Skin of body (tissue), 2 donors: ENCODE data around the gene SPINT2. TPM values are rescaled to one million over a fixed set of nuclear protein-coding genes. Genes with fewer than 3 reads are reported as not detected.
"Not testable (repeated sequence)": the region's sequence is repeated elsewhere in the genome, so short reads cannot be mapped to it uniquely, and the experiment has no call there.

Experiments used
- DNase-seq: peaks from one replicate; lab custom pipeline; 2025; lab: John Stamatoyannopoulos, UW
- total RNA-seq: library from RNA; depleted of rRNA; stranded (reverse); fragments of >200 nt; gene quantifications from one replicate; pipeline ENCODE4 v1.2.3, GENCODE V29; 2014

The SPINT2 gene
- total RNA-seq, 1 donor from 2014 or later, result 78.6 TPM

DNA sequence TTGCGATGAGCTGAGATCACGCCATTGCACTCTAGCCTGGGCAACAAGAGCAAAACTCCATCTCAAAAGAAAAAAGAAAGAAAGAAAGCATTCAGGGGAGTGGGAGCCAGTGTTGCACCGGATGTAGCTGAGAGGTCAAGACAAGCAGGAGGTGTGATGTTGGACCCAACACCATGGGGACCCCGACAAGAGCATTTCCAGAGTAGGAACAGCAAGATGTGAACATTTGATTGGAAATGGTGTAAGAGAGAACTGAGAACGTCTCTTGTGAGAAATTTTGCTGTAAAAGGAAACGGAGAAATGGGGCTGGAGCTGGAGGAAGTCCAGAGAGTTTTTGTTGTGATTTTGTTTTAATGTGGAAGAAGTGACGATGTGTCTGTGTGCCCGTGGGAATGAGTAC, 24.6 kb upstream of the SPINT2 start:
- DNase-seq, result no peak

- DNase-seq, result no peak
These were observed 21.1 kb upstream of the SPINT2 start for GRCh38 chr19:38243279-38243673.

DNA sequence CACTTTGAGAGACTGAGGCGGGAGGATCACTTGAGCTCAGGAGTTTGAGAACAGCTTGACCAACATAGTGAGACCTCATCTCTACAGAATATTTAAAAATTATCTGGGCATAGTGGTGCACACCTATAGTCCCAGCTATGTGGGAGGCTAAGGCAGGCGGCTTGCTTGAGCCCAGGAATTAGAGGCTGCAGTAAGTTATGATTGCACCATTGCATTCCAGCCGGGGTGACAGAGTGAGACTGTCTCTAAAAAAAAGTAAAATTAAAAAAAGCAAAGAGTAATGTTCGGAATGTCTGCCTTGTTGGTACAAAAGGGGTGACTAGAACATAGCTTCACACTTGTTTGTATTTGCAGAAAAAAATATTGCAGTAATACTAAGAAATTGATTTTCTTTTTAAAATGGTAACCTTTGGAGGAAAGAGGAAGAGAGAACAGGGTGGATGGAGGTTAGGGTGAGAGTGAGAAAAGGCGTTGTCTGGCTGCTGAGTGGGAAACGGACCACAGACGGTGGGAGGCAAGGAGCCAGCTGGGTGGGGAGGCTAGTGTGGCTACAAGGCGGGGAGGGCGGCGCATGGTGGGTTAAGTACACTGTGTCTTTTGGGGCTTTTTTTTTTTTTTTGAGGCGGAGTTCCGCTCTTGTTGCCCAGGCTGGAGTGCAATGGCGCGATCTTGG, 18.4 kb upstream of the SPINT2 start:
- no peak for DNase-seq

- no peak for DNase-seq
These were observed 17.2 kb upstream of the SPINT2 start for GRCh38 chr19:38247126-38247525.

DNA sequence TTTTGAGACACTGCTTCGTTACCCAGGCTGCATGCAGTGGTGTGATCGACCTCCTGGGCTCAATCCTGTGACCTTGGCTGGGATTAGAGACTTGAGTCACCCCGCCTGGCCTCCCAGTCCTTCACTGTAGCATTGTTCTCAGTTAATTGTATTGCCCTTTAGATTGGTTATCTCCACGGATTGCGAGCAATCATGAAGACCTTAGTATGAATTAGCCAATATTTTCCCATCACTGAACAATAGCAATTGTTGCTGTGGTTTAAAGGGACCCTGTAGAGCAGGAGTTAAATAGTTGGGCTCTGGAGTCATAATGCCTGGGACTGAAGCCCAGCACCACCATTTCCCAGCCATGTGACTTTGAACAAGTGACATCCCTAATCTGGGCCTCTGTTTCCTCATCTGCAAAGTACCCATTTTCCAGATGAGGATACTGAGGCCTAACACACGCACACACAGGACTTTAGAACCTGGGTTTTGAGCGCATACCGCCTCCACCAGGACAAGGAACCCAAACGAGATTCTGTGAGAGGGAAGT, 16.6 kb upstream of the SPINT2 start:
- no peak for DNase-seq

GRCh38 chr19:38248421-38248820, 16.0 kb upstream of the SPINT2 start:
- no peak for DNase-seq

DNA sequence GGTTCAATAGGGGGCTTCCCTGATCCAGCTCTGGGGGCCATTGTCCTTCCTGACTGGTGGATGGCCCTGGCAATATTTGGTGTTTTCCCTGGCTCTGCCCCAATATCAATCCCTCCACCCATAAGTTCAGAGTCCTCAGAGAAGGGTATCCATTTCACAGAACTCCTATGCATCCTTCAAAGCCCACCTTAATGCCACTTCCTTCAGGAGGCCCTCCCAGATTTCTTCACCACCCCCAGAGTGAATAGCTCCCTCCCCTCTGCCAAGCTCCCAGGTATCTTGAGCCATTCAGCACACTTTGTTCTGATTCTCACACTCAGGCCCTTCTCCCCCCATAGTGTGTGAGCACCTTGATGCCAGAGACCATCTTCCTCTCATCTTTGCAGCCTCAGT, 13.9 kb upstream of the SPINT2 start:
- no peak for DNase-seq

- peak; percentile 53 for DNase-seq
These were observed 13.4 kb upstream of the SPINT2 start for GRCh38 chr19:38250821-38251563.

- peak; percentile 81 for DNase-seq
These were observed 12.8 kb upstream of the SPINT2 start for GRCh38 chr19:38251564-38252051.

DNA sequence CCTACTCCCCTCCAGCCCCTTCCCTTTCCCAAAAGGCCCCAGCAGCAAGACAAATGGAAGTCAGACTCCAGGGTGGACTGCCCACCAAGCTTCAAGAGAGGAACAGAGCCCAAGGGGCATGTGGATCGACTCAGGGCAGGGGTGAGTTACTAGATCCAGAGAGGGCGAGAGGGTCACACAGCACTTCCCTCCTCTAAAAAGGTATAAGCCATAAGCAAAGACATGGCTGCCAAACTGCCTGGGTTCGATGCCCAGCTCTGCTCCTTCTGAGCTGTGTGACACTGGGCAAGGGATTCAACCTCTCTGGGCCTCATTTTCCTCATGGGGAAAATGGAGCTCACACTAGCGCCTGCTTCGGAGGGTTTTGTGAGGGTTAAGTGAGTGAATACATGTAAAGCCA, 12.0 kb upstream of the SPINT2 start:
- no peak for DNase-seq

GRCh38 chr19:38252941-38253691, 11.3 kb upstream of the SPINT2 start:
- DNase-seq, result no peak

GRCh38 chr19:38253788-38254187, 10.6 kb upstream of the SPINT2 start:
- no peak for DNase-seq

DNA sequence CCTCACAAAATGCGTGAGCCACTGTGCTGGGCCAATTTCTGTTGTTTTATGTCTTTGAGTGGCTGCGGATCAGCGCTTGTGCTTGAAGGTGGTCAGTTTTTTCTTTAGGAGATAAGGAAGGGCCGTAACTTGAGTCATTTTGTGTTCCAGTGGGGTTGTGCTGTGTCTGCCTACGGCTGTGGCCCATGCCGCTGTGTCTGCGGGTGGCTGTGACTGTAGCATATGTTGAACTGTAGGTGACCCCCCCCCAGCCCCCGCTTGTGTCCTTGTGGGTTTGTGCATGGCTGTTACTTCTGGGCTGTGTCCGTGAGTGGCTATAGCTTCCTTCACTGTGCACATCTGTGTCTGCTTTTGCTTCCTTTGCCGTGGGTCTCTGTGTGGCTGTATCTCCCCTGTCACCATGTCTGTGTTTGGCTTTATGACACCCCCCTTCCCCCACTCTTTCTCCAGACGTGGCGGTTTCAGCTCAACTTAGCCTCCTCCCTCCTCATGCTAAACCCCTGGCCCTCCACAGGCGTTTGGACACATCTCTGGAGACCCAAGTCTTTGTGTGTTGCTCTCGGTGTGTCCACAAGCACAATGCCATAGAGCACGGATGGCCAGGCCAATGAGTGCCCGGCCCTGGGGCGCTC, 8.9 kb upstream of the SPINT2 start:
- no peak for DNase-seq

DNA sequence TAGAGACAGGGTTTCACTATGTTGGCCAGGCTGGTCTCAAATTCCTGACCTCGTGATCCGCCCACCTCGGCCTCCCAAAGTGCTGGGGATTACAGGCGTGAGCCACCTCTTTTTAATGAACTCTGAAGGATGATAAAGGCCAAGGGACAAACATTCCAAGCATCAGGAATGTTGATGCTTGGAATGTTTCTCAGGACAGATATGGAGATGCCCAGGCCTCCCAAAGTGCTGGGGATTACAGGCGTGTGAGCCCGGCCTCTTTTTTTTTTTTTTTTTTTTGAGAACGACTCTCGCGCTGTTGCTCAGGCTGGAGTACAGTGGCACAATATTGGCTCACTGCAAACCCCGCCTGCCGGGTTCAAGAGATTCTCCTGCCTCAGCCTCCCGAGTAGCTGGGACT, 2.4 kb upstream of the SPINT2 start:
- DNase-seq, result not testable (repeated sequence)

DNA sequence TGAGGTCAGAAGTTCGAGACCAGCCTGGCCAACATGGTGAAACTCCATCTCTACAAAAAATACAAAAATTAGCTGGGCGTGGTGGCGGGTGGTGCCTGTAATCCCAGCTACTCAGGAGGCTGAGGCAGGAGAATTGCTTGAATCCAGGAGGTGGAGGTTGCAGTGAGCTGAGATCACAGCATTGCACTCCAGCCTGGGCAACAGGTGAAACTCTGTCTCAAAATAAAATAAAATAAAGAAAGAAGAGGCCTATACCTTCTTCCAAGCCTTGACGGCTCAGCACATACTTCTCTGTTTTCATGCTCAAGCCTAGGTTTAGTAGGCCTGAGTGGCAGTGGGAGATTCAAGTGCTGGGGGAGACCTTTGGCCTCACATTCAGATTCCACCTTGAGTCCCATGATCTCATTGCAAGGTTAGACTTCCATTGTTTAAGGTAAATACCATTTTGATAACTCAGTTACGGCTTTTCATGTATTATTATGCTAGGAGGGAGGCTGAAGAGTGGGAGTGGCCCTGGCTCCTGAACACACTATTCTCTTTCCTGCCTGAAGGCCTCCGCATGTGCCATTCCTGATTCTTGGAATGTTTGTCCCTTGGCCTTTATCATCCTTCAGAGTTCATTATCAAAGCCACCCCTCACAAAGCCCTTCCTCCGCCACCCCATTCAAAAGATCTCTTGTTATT, 1.6 kb upstream of the SPINT2 start:
- DNase-seq, result no peak

DNA sequence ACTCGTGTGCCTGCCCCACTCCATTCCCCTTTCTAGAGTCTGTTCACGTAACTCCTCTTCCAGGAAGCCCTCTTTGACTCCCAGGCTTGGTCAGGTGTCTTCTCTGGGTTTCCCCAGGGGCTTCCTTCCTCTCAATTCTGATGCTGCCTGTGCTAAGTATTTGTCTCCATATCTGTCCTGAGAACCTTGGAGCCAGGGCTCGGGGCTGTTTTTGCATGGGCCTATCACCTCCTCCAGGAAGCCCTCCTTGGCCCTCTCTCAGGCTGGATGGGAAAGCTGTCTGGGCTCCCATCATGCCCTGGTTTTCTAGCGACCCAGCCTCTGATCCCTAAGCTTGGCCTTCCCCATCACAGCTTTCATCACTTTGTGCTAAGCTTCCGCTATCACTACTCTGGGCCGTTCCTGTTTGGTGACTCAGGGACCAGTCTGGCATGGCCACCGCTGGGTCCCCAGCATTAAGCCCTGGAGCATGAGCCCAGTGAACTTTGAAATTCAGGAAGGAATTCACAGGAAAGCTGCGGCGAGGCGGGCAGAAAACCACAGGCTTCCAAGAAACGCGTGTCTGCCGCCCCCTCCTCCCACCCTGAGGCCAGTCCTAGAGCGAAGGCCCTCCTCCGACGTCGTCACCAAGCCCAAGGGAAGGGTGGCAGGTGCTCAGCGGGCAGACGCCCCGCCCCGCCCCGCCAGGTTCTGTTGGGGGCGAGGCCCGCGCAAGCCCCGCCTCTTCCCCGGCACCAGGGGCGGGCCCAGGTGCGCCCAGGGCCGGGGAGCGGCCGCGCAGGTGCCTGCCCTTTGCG, 486 bp upstream of the SPINT2 start:
- DNase-seq, result no peak

GRCh38 chr19:38265213-38265861, 964 bp downstream of the SPINT2 start:
- DNase-seq, result no peak

GRCh38 chr19:38265921-38266429, 1.6 kb downstream of the SPINT2 start:
- no peak for DNase-seq

DNA sequence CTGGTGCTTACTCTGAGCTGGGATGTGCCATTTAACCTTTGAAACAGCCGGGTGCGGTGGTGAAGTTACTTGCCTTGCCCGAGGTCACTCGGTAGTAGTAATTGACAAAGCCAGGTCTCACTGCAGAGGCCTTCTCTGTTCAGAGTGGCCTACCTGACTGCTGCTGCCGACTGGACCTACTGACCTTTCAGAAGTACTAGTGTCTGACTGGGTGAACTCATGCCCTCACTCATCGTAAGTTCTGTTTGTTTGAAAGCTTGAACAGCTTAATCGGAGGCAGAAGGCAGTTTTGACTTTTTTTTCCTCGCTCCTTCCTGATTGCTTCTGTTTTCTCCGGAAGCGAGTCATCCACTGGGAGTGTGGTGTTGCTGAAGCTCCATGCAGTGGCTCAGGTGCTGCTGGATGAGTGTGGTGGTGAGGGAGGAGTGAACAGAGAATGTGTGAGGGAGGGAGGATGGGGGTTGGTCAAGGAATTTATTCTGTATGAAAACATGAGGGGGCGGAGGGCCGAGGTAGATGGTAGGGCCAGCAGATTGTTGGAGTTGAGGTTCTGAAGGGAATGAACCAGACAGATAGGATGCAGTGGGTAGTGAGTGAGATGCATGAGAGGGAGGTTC, 2.7 kb downstream of the SPINT2 start:
- DNase-seq, result no peak
